RWPE2 (cell line): ENCODE data around the gene PSMD8.
A peak's percentile ranks its signal among the peaks of the same experiment; 100 is the strongest.
"Not testable (repeated sequence)": the region's sequence is repeated elsewhere in the genome, so short reads cannot be mapped to it uniquely, and the experiment has no call there.

Experiments used
- ATAC-seq: fragments of 200-7000 bp; cut with Tn5 transposase; 3 replicates; pipeline ENCODE4 v1.9.1; 2021; ENCODE audit warnings: low read depth
- DNase-seq: peaks from one replicate; pipeline ENCODE4 v3.0.0-alpha.2; 2020; ENCODE audit warnings: low spot score
- H3K27ac ChIP-seq: fragments of 450-650 bp; 2 replicates; pipeline ENCODE4 v1.5.1; 2017; ENCODE audit warnings: mild to moderate bottlenecking; ENCODE audit not compliant: poor library complexity, severe bottlenecking
- H3K27me3 ChIP-seq: fragments of 250-450 bp; sonication (Bioruptor Pico); 2 replicates; pipeline ENCODE4 v1.5.1; 2021; ENCODE audit warnings: mild to moderate bottlenecking, moderate library complexity; ENCODE audit not compliant: insufficient read depth, poor library complexity, severe bottlenecking
- H3K36me3 ChIP-seq: fragments of 250-450 bp; sonication (Bioruptor Pico); 2 replicates; pipeline ENCODE4 v1.5.1; 2020; ENCODE audit warnings: low read depth, mild to moderate bottlenecking, moderate library complexity
- H3K4me1 ChIP-seq: fragments of 250-450 bp; sonication (Bioruptor Pico); 2 replicates; pipeline ENCODE4 v1.5.1; 2021; ENCODE audit warnings: mild to moderate bottlenecking, moderate library complexity; ENCODE audit not compliant: insufficient read depth, poor library complexity, severe bottlenecking
- H3K4me3 ChIP-seq: fragments of 250-450 bp; sonication (Bioruptor Pico); 2 replicates; pipeline ENCODE4 v1.5.1; 2021; ENCODE audit warnings: mild to moderate bottlenecking, moderate library complexity; ENCODE audit not compliant: severe bottlenecking
- H3K9me3 ChIP-seq: fragments of 250-450 bp; sonication (Bioruptor Pico); 2 replicates; pipeline ENCODE4 v1.5.1; 2021; ENCODE audit warnings: mild to moderate bottlenecking, moderate library complexity; ENCODE audit not compliant: severe bottlenecking
- TF ChIP-seq, protein P1 (sequence below): fragments of 450-650 bp; IDR thresholded peaks from one replicate; pipeline ENCODE4 v1.5.1; 2017; ENCODE audit warnings: mild to moderate bottlenecking, moderate library complexity; ENCODE audit not compliant: poor library complexity, severe bottlenecking

PSMD8 gene

GRCh38 chr19:38335949-38336637 is 38.3 kb upstream of the PSMD8 start:
- peak overlapping the region; percentile 61 for H3K27ac ChIP-seq
- H3K4me1 ChIP-seq, result no peaks in the 10 kb centered on the region
- no peaks in the 10 kb centered on the region for H3K9me3 ChIP-seq
- no peaks in the 10 kb centered on the region for H3K36me3 ChIP-seq
- peak; percentile 99 for DNase-seq
- ATAC-seq, result peak; percentile 80
- H3K4me3 ChIP-seq, result peak overlapping the region; percentile 46
- no peaks in the 10 kb centered on the region for H3K27me3 ChIP-seq
- TF ChIP-seq, protein P1, sequence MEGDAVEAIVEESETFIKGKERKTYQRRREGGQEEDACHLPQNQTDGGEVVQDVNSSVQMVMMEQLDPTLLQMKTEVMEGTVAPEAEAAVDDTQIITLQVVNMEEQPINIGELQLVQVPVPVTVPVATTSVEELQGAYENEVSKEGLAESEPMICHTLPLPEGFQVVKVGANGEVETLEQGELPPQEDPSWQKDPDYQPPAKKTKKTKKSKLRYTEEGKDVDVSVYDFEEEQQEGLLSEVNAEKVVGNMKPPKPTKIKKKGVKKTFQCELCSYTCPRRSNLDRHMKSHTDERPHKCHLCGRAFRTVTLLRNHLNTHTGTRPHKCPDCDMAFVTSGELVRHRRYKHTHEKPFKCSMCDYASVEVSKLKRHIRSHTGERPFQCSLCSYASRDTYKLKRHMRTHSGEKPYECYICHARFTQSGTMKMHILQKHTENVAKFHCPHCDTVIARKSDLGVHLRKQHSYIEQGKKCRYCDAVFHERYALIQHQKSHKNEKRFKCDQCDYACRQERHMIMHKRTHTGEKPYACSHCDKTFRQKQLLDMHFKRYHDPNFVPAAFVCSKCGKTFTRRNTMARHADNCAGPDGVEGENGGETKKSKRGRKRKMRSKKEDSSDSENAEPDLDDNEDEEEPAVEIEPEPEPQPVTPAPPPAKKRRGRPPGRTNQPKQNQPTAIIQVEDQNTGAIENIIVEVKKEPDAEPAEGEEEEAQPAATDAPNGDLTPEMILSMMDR, result no peak

GRCh38 chr19:38336638-38337359 is 37.6 kb upstream of the PSMD8 start:
- H3K4me3 ChIP-seq, result peak overlapping the region; percentile 46
- H3K27ac ChIP-seq, result peak overlapping the region; percentile 61
- H3K9me3 ChIP-seq, result no peaks in the 10 kb centered on the region
- TF ChIP-seq, protein P1, result no peak
- H3K27me3 ChIP-seq, result no peaks in the 10 kb centered on the region
- H3K4me1 ChIP-seq, result no peaks in the 10 kb centered on the region
- ATAC-seq, result peak; percentile 59
- no peaks in the 10 kb centered on the region for H3K36me3 ChIP-seq
- DNase-seq, result peak; percentile 95

DNA sequence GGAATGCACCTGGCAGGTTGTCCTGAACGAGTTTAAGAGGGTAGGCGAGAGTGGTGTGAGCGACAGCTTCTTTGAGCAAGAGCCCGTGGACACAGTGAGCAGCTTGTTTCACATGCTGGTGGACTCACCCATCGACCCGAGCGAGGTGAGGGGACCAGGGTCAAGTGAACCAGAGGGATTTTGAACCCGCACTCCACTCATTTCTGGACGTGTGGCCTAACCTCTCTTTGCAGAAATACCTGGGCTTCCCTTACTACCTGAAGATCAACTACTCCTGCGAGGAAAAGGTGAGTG is 37.1 kb upstream of the PSMD8 start:
- no peak for DNase-seq
- TF ChIP-seq, protein P1, result no peak
- no peaks in the 10 kb centered on the region for H3K27me3 ChIP-seq
- H3K9me3 ChIP-seq, result no peaks in the 10 kb centered on the region
- ATAC-seq, result no peak
- H3K4me1 ChIP-seq, result no peaks in the 10 kb centered on the region
- H3K36me3 ChIP-seq, result no peaks in the 10 kb centered on the region
- H3K27ac ChIP-seq, result peak overlapping the region; percentile 61
- H3K4me3 ChIP-seq, result peak overlapping the region; percentile 46

DNA sequence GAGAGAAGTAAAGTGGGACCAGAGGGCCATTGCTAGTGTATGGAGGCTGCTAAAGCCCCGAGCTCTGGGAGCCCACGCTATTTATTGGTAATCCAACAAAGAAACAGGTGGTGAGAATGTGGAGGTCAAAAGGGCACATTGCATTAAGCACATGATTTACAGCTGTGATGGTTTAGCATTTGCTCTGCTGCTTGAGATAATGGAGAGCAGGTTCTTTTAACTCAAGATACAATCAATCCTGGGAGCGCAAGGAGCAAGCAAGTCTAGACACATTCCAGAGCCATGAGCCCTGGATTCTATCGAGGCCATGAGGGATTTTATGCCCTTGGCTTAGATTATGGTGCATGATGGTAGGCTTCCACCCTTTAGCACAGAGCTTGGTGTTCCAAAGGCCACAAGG is 35.4 kb upstream of the PSMD8 start:
- H3K4me1 ChIP-seq, H3K4me3 ChIP-seq, H3K36me3 ChIP-seq, DNase-seq, H3K27ac ChIP-seq, H3K9me3 ChIP-seq, H3K27me3 ChIP-seq, ATAC-seq: not testable (repeated sequence)

- H3K4me3 ChIP-seq, result no peak overlapping the region
- TF ChIP-seq, protein P1, result no peak
- no peak for DNase-seq
Measured at GRCh38 chr19:38340927-38341326, 33.4 kb upstream of the PSMD8 start.

More at GRCh38 chr19:38340927-38341326, 33.4 kb upstream of the PSMD8 start:
- Histone ChIP-seq H3K27ac (no peak overlapping the region), H3K27me3 (no peaks in the 10 kb centered on the region), H3K9me3 (no peaks in the 10 kb centered on the region), H3K36me3 (no peaks in the 10 kb centered on the region), H3K4me1 (no peaks in the 10 kb centered on the region)
- no peak for ATAC-seq
